Measurements from ENCODE around the gene ATP2C2. TPM values are rescaled to one million over a fixed set of nuclear protein-coding genes. Genes with fewer than 3 reads are reported as not detected.

The ATP2C2 gene
- polyA plus RNA-seq, 1 donor (not counting 4 experiments of a cell fraction or from before 2014, with no cell fraction given): 0.96 TPM

DNA sequence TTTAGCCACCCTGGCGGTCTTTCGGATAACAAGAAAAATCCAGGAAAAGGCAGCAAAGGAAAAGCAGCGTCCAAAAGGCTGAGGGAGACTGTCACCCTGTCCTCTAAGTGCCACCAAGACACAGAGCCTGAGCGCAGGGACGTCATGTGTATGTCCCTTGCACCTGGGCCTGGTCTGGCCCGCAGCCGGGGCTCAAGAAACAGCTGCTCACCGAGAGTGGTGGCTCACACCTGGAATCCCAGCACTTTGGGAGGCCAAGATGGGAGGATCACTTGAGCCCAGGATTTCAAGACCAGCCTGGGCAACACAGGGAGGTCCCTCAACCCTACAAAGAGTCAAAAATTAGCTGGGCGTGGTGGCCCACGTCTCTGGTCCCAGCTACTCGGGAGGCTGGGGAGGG, 145.3 kb downstream of the ATP2C2 start:
- Histone ChIP-seq H3K9ac (ENCODE audit: control insufficient read depth, extremely low read depth, insufficient read depth, low read length) (no peak overlapping the region), H2AFZ (ENCODE audit: control insufficient read depth, low read length) (no peak overlapping the region), H3K36me3 (ENCODE audit: control insufficient read depth in 2 of 2, extremely low read depth in 1 of 2, insufficient read depth in 2 of 2, low read length in 2 of 2) (no peaks in the 10 kb centered on the region), H4K20me1 (ENCODE audit: control insufficient read depth, extremely low read depth, insufficient read depth, low read length) (no peaks in the 10 kb centered on the region), H3K9me3 (ENCODE audit: control insufficient read depth, low read depth, low read length) (no peaks in the 10 kb centered on the region), H3K4me1 (ENCODE audit: control insufficient read depth, extremely low read depth, insufficient read depth, low read length) (peaks cover 4% of the 10 kb centered on the region), H3K9me1 (ENCODE audit: control insufficient read depth, extremely low read depth, insufficient read depth, low read length) (no peaks in the 10 kb centered on the region), H3K27me3 (ENCODE audit: control insufficient read depth, extremely low read depth, insufficient read depth, low read length) (no peaks in the 10 kb centered on the region), H3K79me2 (ENCODE audit: control insufficient read depth, insufficient read depth, low read length) (no peaks in the 10 kb centered on the region), H3K4me3 (ENCODE audit: control insufficient read depth in 2 of 3, extremely low read depth in 1 of 3, insufficient read depth in 2 of 3, low read depth in 1 of 3, low read length in 3 of 3) (no peak overlapping the region), H3K4me2 (ENCODE audit: control insufficient read depth, extremely low read depth, insufficient read depth, low read depth, low read length) (no peak overlapping the region), H3K27ac (ENCODE audit: control insufficient read depth, insufficient read depth, low read length) (no peak overlapping the region)
- FAIRE-seq: no peak
- TF ChIP-seq, protein P1, sequence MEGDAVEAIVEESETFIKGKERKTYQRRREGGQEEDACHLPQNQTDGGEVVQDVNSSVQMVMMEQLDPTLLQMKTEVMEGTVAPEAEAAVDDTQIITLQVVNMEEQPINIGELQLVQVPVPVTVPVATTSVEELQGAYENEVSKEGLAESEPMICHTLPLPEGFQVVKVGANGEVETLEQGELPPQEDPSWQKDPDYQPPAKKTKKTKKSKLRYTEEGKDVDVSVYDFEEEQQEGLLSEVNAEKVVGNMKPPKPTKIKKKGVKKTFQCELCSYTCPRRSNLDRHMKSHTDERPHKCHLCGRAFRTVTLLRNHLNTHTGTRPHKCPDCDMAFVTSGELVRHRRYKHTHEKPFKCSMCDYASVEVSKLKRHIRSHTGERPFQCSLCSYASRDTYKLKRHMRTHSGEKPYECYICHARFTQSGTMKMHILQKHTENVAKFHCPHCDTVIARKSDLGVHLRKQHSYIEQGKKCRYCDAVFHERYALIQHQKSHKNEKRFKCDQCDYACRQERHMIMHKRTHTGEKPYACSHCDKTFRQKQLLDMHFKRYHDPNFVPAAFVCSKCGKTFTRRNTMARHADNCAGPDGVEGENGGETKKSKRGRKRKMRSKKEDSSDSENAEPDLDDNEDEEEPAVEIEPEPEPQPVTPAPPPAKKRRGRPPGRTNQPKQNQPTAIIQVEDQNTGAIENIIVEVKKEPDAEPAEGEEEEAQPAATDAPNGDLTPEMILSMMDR (optimal IDR thresholded peaks at IDR 0.05 in 1 of 3, IDR thresholded peaks at IDR 0.05 in 1 of 3, conservative IDR thresholded peaks at IDR 0.05 in 1 of 3; ENCODE audit: extremely low read depth in 1 of 3, insufficient read depth in 2 of 3, low read length in 3 of 3): no peak
- no peak for TF ChIP-seq EZH2 (IDR thresholded peaks at IDR 0.05; ENCODE audit: low read length)
- dilution Hi-C loops (cut with MboI; ENCODE audit: extremely low pct_ligation_motif_present, low sequenced_read_pairs): no loop called here
- no peak for DNase-seq (ENCODE audit: low read depth, low spot score)

Other genes starting within 250 kb of the ATP2C2 start
- 13.3 to 18.1 TPM (median 14.9 TPM) in 3 replicates for gene HSDL1, start 223.4 kb upstream of the ATP2C2 start, polyA plus RNA-seq
- 0.01 TPM in 1 of 3 replicates, not detected in the others for gene DNAAF1, start 223.2 kb upstream of the ATP2C2 start, polyA plus RNA-seq
- 6.5 to 11.4 TPM (median 9.9 TPM) in 3 replicates for gene TAF1C, start 181.5 kb upstream of the ATP2C2 start, polyA plus RNA-seq
- not detected in 3 replicates for gene ADAD2, start 177.4 kb upstream of the ATP2C2 start, polyA plus RNA-seq
- not detected in 3 replicates for gene KCNG4, start 128.5 kb upstream of the ATP2C2 start, polyA plus RNA-seq
- not detected in 3 replicates for gene WFDC1, start 73.7 kb upstream of the ATP2C2 start, polyA plus RNA-seq
- gene MEAK7, start 136.1 kb downstream of the ATP2C2 start, polyA plus RNA-seq: 70.6 to 81.0 TPM (median 76.3 TPM) in 3 replicates
- 60.2 to 197 TPM (median 116 TPM) in 3 replicates for gene COTL1, start 249.5 kb downstream of the ATP2C2 start, polyA plus RNA-seq